ENCODE measurements around the gene FRMD1. TPM values are rescaled to one million over a fixed set of nuclear protein-coding genes. Genes with fewer than 3 reads are reported as not detected.

The FRMD1 gene
- total RNA-seq, 4 donors from 2014 or later, result 35.4 to 86.4 (median 47.7) TPM

DNA sequence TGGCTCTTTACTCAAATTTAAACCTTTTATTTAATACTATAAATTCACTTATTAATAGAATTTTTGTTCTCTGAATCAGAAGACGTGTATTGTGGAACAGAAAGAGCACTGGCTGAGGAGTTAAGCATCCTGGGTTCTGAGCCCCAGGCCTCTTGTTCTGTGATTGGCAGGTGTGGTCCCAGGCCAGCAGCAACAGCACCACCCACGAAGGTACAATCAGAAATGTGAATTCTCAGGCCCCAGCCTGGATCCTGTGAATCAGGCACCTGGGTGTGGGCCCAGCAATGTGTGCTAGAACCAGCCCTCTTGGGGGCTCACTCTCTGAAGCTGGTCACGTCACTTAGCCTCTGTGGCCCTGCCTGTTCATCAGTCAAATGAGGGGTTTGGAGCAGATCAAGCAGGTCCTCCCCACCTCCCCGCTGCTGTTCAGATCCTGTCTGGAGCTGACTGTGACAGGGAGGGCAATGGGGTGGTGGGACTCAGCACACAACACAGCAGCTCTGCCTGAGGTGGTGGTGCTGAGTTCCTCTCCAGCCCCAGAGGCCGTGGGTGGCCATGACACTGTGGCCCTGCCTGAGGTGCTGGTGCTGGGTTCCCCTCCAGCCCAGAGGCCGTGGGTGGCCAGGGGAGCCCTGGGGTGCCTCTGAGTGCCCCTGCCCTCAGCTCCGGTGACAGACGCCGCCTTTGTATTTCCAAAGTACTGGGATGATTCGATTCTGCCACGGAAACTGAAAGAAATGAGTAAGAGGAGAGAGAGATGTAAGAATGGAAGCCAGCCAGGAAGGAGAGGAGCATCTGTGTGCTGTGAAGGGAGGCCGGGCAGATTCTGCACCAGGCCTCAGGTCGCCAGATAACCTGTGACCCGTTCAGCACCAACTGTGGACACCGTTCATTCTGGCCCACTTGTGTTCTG is 41.6 kb upstream of the FRMD1 start:
- TF ChIP-seq EP300 (IDR thresholded peaks at IDR 0.05; ENCODE audit: low read depth) (no peak), POLR2A (IDR thresholded peaks at IDR 0.05) (no peak), POLR2AphosphoS5 (IDR thresholded peaks at IDR 0.05) (no peak)
- TF ChIP-seq, protein P1, sequence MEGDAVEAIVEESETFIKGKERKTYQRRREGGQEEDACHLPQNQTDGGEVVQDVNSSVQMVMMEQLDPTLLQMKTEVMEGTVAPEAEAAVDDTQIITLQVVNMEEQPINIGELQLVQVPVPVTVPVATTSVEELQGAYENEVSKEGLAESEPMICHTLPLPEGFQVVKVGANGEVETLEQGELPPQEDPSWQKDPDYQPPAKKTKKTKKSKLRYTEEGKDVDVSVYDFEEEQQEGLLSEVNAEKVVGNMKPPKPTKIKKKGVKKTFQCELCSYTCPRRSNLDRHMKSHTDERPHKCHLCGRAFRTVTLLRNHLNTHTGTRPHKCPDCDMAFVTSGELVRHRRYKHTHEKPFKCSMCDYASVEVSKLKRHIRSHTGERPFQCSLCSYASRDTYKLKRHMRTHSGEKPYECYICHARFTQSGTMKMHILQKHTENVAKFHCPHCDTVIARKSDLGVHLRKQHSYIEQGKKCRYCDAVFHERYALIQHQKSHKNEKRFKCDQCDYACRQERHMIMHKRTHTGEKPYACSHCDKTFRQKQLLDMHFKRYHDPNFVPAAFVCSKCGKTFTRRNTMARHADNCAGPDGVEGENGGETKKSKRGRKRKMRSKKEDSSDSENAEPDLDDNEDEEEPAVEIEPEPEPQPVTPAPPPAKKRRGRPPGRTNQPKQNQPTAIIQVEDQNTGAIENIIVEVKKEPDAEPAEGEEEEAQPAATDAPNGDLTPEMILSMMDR (IDR thresholded peaks at IDR 0.05), result no peak
- no peaks in the 10 kb centered on the region for H3K9me3 ChIP-seq
- H3K27ac ChIP-seq, result no peak overlapping the region
- 48 to 74% methylated on average over 2 to 15 of the region's 15 CpGs for WGBS, 2 donors (ENCODE audit: low coverage in 1 of 2)
- intact Hi-C loops (cut with DNase I; ENCODE audit: low total_unique reads), result no loop called here
- no peaks in the 10 kb centered on the region for H3K27me3 ChIP-seq
- in situ Hi-C loops (cut with MboI; ENCODE audit: low pct_ligation_motif_present in 1 of 4, low pct_unique_long_range_greater_than_20kb in 1 of 4, low sequenced_read_pairs in 3 of 4), result no loop called here
- DNase-seq, result no peak
- H3K4me3 ChIP-seq, result no peak overlapping the region
- no peaks in the 10 kb centered on the region for H3K4me1 ChIP-seq
- H3K36me3 ChIP-seq, result no peaks in the 10 kb centered on the region

GRCh38 chr6:168119539-168119938 is 40.5 kb upstream of the FRMD1 start:
- Histone ChIP-seq H3K27me3 (no peaks in the 10 kb centered on the region), H3K4me3 (no peak overlapping the region), H3K4me1 (no peaks in the 10 kb centered on the region), H3K27ac (no peak overlapping the region), H3K36me3 (no peaks in the 10 kb centered on the region), H3K9me3 (no peaks in the 10 kb centered on the region)
- DNase-seq, result no peak
- intact Hi-C loops (cut with DNase I; ENCODE audit: low total_unique reads), result no loop called here
- TF ChIP-seq POLR2AphosphoS5 (IDR thresholded peaks at IDR 0.05) (no peak), EP300 (IDR thresholded peaks at IDR 0.05; ENCODE audit: low read depth) (no peak), POLR2A (IDR thresholded peaks at IDR 0.05) (no peak)
- TF ChIP-seq, protein P1 (IDR thresholded peaks at IDR 0.05), result no peak
- in situ Hi-C loops (cut with MboI; ENCODE audit: low pct_ligation_motif_present in 1 of 4, low pct_unique_long_range_greater_than_20kb in 1 of 4, low sequenced_read_pairs in 3 of 4), result no loop called here

GRCh38 chr6:168118935-168119334 is 39.9 kb upstream of the FRMD1 start:
- TF ChIP-seq EP300 (IDR thresholded peaks at IDR 0.05; ENCODE audit: low read depth) (no peak), POLR2A (IDR thresholded peaks at IDR 0.05) (no peak), POLR2AphosphoS5 (IDR thresholded peaks at IDR 0.05) (no peak)
- TF ChIP-seq, protein P1 (IDR thresholded peaks at IDR 0.05), result no peak
- in situ Hi-C loops (cut with MboI; ENCODE audit: low pct_ligation_motif_present in 1 of 4, low pct_unique_long_range_greater_than_20kb in 1 of 4, low sequenced_read_pairs in 3 of 4) (no loop called here), intact Hi-C loops (cut with DNase I; ENCODE audit: low total_unique reads) (no loop called here)
- Histone ChIP-seq H3K9me3 (no peaks in the 10 kb centered on the region), H3K36me3 (no peaks in the 10 kb centered on the region), H3K27ac (no peak overlapping the region), H3K4me3 (no peak overlapping the region), H3K27me3 (no peaks in the 10 kb centered on the region), H3K4me1 (no peaks in the 10 kb centered on the region)
- WGBS, 2 donors (ENCODE audit: low coverage in 1 of 2), result 80 to 82% methylated on average over 1 to 7 of the region's 7 CpGs
- DNase-seq, result no peak

DNA sequence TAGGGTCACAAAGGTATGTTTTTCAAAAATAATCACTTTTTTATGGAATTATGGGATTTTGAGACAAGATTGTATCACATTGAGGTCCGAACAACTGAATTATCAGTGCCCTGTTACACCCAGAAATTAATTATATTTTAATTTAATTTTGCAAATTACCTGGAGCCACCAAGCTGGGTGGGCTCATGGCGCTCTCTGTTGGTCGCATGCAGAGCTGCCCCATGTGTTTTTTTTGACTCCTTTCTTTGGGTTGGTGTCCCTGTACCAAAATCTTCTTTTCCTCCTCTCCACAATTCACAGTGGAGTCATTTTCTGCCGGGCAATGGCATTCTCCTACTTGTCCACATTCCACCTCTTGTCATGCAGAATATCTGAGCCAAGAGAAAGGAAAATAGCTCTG is 38.9 kb upstream of the FRMD1 start:
- H3K4me3 ChIP-seq, result no peak overlapping the region
- DNase-seq, result no peak
- TF ChIP-seq POLR2AphosphoS5 (IDR thresholded peaks at IDR 0.05) (no peak), EP300 (IDR thresholded peaks at IDR 0.05; ENCODE audit: low read depth) (no peak), POLR2A (IDR thresholded peaks at IDR 0.05) (no peak)
- TF ChIP-seq, protein P1 (IDR thresholded peaks at IDR 0.05), result peak; percentile 31 to 53 (median 37)
- no peak overlapping the region for H3K27ac ChIP-seq
- H3K4me1 ChIP-seq, result no peaks in the 10 kb centered on the region
- H3K27me3 ChIP-seq, result no peaks in the 10 kb centered on the region
- H3K36me3 ChIP-seq, result no peaks in the 10 kb centered on the region
- intact Hi-C loops (cut with DNase I; ENCODE audit: low total_unique reads), result no loop called here
- no peaks in the 10 kb centered on the region for H3K9me3 ChIP-seq
- in situ Hi-C loops (cut with MboI; ENCODE audit: low pct_ligation_motif_present in 1 of 4, low pct_unique_long_range_greater_than_20kb in 1 of 4, low sequenced_read_pairs in 3 of 4), result no loop called here
- 64 to 76% methylated on average over 3 to 4 of the region's 4 CpGs for WGBS, 2 donors (ENCODE audit: low coverage in 1 of 2)

All from transverse colon (tissue), 4 donors.